ENCODE results near the gene RPL28.
"Not testable (repeated sequence)": the region's sequence is repeated elsewhere in the genome, so short reads cannot be mapped to it uniquely, and the experiment has no call there.

The RPL28 gene

GRCh38 chr19:55419624-55420236 is 34.0 kb downstream of the RPL28 start:
- no peak overlapping the region for H3K27ac Mint-ChIP-seq (ENCODE audit: low read depth)
- peaks cover 4% of the 10 kb centered on the region for H3K27me3 Mint-ChIP-seq
- H3K4me1 Mint-ChIP-seq = peaks cover 11% of the 10 kb centered on the region
- DNase-seq (ENCODE audit: low spot score in 2 of 2) (no peak), ATAC-seq (replicated peaks; ENCODE audit: extremely low read depth, poor library complexity, severe bottlenecking) (no peak)
- no peaks in the 10 kb centered on the region for H3K9me3 Mint-ChIP-seq
- peaks cover 1% of the 10 kb centered on the region for H3K36me3 Mint-ChIP-seq (ENCODE audit: insufficient read depth)
- H3K4me3 Mint-ChIP-seq = no peak overlapping the region

- H3K4me3 Mint-ChIP-seq = peak overlapping the region; percentile 54
Measured at GRCh38 chr19:55421281-55421680, 35.5 kb downstream of the RPL28 start.

DNA sequence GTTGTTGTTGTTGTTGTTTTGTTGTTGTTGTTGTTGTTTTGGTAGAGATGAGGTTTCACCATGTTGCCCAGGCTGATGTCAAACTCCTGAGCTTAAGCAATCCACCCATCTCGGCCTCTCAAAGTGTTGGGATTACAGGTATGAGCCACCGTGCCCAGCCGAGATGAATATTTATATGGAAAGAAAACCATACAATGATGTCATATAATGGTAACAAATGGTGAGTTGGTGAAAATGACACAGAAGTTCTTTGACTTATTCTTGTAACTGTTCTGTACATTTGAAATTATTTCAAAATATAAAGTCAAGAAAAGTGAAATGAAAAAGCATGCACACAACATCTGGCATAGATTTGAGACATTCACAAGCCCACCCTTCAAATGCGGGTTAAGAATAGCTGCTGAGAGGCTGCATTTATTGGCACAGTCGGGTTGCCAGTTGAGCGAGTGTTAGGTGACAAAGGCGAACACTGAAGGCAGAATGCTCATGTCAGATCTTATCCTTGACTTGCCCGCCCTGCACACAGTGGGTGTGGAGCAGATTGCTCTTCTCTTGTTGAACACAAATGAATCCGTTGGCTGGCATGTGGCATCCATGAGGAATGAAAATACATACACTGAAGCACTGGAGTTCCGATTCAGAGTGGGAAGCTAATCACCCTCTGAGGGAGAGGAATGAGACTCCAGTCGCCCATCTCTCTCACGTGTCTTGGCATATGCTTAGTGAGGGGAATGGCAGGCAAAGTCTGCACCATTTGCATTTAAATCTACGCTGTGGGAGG is 37.7 kb downstream of the RPL28 start:
- ATAC-seq (replicated peaks; ENCODE audit: extremely low read depth, poor library complexity, severe bottlenecking) (no peak), DNase-seq (ENCODE audit: low spot score in 2 of 2) (no peak)
- H3K4me3 Mint-ChIP-seq = no peak overlapping the region
- H3K27ac Mint-ChIP-seq (ENCODE audit: low read depth) = no peak overlapping the region
- H3K36me3 Mint-ChIP-seq (ENCODE audit: insufficient read depth) = peaks cover 1% of the 10 kb centered on the region
- peaks cover 18% of the 10 kb centered on the region for H3K27me3 Mint-ChIP-seq
- H3K4me1 Mint-ChIP-seq = peaks cover 7% of the 10 kb centered on the region
- no peaks in the 10 kb centered on the region for H3K9me3 Mint-ChIP-seq

More at GRCh38 chr19:55421281-55421680, 35.5 kb downstream of the RPL28 start:
- peak overlapping the region; percentile 92 for H3K27ac Mint-ChIP-seq (ENCODE audit: low read depth)
- peaks cover 15% of the 10 kb centered on the region for H3K27me3 Mint-ChIP-seq
- peak in 1 of 2 donors; percentile 54 for DNase-seq (ENCODE audit: low spot score in 2 of 2)
- ATAC-seq (replicated peaks; ENCODE audit: extremely low read depth, poor library complexity, severe bottlenecking) = peak; percentile 98
- H3K36me3 Mint-ChIP-seq (ENCODE audit: insufficient read depth); H3K9me3 Mint-ChIP-seq: not testable (repeated sequence)
- H3K4me1 Mint-ChIP-seq = peaks cover 11% of the 10 kb centered on the region

DNA sequence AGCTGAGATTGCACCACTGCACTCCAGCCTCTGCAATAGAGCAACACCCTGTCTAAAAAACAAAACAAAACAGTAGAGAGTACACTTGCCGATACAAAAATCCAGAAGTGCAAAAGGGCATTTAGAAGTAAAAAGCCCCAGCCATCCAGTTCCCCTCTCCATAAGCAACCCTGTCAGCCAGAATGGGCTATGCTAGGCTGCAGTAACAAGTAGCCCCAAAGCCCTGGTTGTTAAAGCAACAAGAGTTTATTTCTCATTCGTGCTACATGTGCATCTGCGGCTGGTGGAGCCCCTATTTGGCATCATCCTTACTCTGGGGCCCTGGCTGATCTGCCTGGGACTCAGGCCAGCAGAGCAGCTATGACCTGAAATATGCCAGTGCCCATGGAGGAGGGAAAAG is 38.8 kb downstream of the RPL28 start:
- H3K27ac Mint-ChIP-seq (ENCODE audit: low read depth) = no peak overlapping the region
- H3K4me1 Mint-ChIP-seq = peaks cover 6% of the 10 kb centered on the region
- no peak overlapping the region for H3K4me3 Mint-ChIP-seq
- DNase-seq (ENCODE audit: low spot score in 2 of 2) = no peak
- ATAC-seq (replicated peaks; ENCODE audit: extremely low read depth, poor library complexity, severe bottlenecking) = no peak
- H3K36me3 Mint-ChIP-seq (ENCODE audit: insufficient read depth) = peaks cover 1% of the 10 kb centered on the region
- no peaks in the 10 kb centered on the region for H3K9me3 Mint-ChIP-seq
- H3K27me3 Mint-ChIP-seq = peaks cover 29% of the 10 kb centered on the region

GRCh38 chr19:55426042-55426441 is 40.3 kb downstream of the RPL28 start:
- peaks cover 1% of the 10 kb centered on the region for H3K36me3 Mint-ChIP-seq (ENCODE audit: insufficient read depth)
- H3K4me3 Mint-ChIP-seq = no peak overlapping the region
- peaks cover 45% of the 10 kb centered on the region for H3K27me3 Mint-ChIP-seq
- ATAC-seq (replicated peaks; ENCODE audit: extremely low read depth, poor library complexity, severe bottlenecking) = no peak
- no peak overlapping the region for H3K27ac Mint-ChIP-seq (ENCODE audit: low read depth)
- H3K4me1 Mint-ChIP-seq = peaks cover 6% of the 10 kb centered on the region
- H3K9me3 Mint-ChIP-seq = no peaks in the 10 kb centered on the region
- no peak for DNase-seq (ENCODE audit: low spot score in 2 of 2)

GRCh38 chr19:55431183-55431582 is 45.5 kb downstream of the RPL28 start:
- Mint-ChIP-seq H3K4me3 (no peak overlapping the region), H3K27me3 (peaks cover 47% of the 10 kb centered on the region), H3K4me1 (no peaks in the 10 kb centered on the region), H3K9me3 (no peaks in the 10 kb centered on the region), H3K36me3 (ENCODE audit: insufficient read depth) (no peaks in the 10 kb centered on the region), H3K27ac (ENCODE audit: low read depth) (no peak overlapping the region)
- ATAC-seq (replicated peaks; ENCODE audit: extremely low read depth, poor library complexity, severe bottlenecking) (no peak), DNase-seq (ENCODE audit: low spot score in 2 of 2) (no peak)

- H3K4me1 Mint-ChIP-seq = no peaks in the 10 kb centered on the region
- ATAC-seq (replicated peaks; ENCODE audit: extremely low read depth, poor library complexity, severe bottlenecking) = no peak
Measured at GRCh38 chr19:55432241-55432959, 46.7 kb downstream of the RPL28 start.

DNA sequence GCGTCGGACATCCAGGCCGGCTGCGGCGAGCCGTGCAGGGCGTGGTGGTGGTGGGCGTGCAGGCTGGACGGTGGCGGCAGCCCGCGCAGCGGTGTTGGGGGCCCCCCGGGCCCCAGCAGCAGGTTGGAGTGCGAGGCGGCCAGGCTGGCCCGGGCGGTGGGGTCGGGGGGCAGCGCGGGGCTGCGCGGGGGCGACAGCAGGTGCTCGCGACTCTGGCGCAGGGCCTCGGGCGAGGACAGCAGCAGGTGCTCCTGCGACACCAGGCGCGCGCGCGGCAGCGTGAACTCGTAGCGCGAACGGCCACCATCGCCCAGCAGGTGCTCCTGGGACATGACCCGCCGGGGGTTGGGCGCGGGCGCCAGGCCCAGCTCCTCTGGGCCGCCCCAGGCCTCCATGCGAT is 47.6 kb downstream of the RPL28 start:
- Mint-ChIP-seq H3K4me3 (no peak overlapping the region), H3K9me3 (no peaks in the 10 kb centered on the region), H3K27ac (ENCODE audit: low read depth) (no peak overlapping the region), H3K27me3 (peaks cover 57% of the 10 kb centered on the region), H3K36me3 (ENCODE audit: insufficient read depth) (no peaks in the 10 kb centered on the region), H3K4me1 (no peaks in the 10 kb centered on the region)
- ATAC-seq (replicated peaks; ENCODE audit: extremely low read depth, poor library complexity, severe bottlenecking) = no peak
- DNase-seq (ENCODE audit: low spot score in 2 of 2) = no peak

More at GRCh38 chr19:55432241-55432959, 46.7 kb downstream of the RPL28 start:
- Mint-ChIP-seq H3K27ac (ENCODE audit: low read depth) (no peak overlapping the region), H3K36me3 (ENCODE audit: insufficient read depth) (no peaks in the 10 kb centered on the region), H3K27me3 (peaks cover 57% of the 10 kb centered on the region), H3K4me3 (no peak overlapping the region), H3K9me3 (no peaks in the 10 kb centered on the region)
- DNase-seq (ENCODE audit: low spot score in 2 of 2) = no peak

DNA sequence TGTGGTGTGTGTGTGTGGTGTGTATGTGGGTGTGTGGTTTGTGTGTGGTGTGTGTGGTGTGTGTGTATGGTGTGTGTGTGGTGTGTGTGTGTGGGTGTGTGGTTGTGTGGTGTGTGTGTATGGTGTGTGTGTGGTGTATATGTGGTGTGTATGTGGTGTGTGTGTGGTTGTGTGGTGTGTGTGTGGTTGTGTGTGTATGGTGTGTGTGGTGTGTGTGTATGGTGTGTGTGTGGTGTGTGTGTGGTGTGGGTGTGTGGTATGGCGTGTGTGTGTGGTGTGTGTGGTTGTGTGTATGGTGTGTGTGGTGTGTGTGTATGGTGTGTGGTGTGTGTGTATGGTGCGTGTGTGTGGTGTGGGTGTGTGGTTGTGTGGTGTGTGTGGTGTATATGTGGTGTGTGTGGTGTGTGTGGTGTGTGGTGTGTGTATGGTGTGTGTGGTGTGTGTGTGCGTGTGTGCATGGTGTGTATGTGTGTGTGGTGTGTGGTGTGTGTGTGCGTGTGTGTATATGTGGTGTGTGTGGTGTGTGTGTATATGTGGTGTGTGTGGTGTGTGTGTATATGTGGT is 48.7 kb downstream of the RPL28 start:
- no peak overlapping the region for H3K27ac Mint-ChIP-seq (ENCODE audit: low read depth)
- peaks cover 3% of the 10 kb centered on the region for H3K36me3 Mint-ChIP-seq (ENCODE audit: insufficient read depth)
- H3K4me3 Mint-ChIP-seq = no peak overlapping the region
- peaks cover 6% of the 10 kb centered on the region for H3K4me1 Mint-ChIP-seq
- ATAC-seq (replicated peaks; ENCODE audit: extremely low read depth, poor library complexity, severe bottlenecking) (no peak), DNase-seq (ENCODE audit: low spot score in 2 of 2) (no peak)
- H3K9me3 Mint-ChIP-seq = no peaks in the 10 kb centered on the region
- peaks cover 57% of the 10 kb centered on the region for H3K27me3 Mint-ChIP-seq

- ATAC-seq (replicated peaks; ENCODE audit: extremely low read depth, poor library complexity, severe bottlenecking) (no peak), DNase-seq (ENCODE audit: low spot score in 2 of 2) (no peak)
- Mint-ChIP-seq H3K27me3 (peaks cover 57% of the 10 kb centered on the region), H3K4me1 (peaks cover 9% of the 10 kb centered on the region), H3K27ac (ENCODE audit: low read depth) (no peak overlapping the region), H3K9me3 (no peaks in the 10 kb centered on the region), H3K4me3 (no peak overlapping the region), H3K36me3 (ENCODE audit: insufficient read depth) (peaks cover 3% of the 10 kb centered on the region)
Measured at GRCh38 chr19:55435020-55435419, 49.3 kb downstream of the RPL28 start.

DNA sequence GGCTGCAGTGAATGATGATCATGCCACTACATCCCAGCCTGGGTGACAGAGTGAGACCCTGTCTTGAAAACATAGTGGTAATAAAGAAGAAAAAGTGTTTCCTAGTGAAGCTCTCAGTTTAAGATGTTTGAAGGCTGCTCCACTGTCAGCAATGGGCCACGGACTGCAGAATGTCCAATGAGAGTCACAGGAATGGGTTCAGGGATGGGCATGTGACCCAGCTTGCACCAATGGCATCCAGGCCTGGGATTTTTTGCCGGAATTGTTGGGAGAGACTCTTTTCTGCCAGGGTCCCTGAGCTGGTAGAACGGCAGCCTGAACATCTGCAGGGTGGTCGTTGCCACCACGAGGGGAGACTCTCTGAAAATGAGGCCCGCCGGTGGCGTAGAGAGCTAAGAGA is 51.1 kb downstream of the RPL28 start:
- no peak for DNase-seq (ENCODE audit: low spot score in 2 of 2)
- H3K27ac Mint-ChIP-seq (ENCODE audit: low read depth) = no peak overlapping the region
- no peak for ATAC-seq (replicated peaks; ENCODE audit: extremely low read depth, poor library complexity, severe bottlenecking)
- no peaks in the 10 kb centered on the region for H3K9me3 Mint-ChIP-seq
- H3K4me1 Mint-ChIP-seq = peaks cover 21% of the 10 kb centered on the region
- H3K4me3 Mint-ChIP-seq = no peak overlapping the region
- H3K36me3 Mint-ChIP-seq (ENCODE audit: insufficient read depth) = peaks cover 3% of the 10 kb centered on the region
- peaks cover 57% of the 10 kb centered on the region for H3K27me3 Mint-ChIP-seq

GRCh38 chr19:55437410-55437809 is 51.7 kb downstream of the RPL28 start:
- DNase-seq (ENCODE audit: low spot score in 2 of 2) (no peak), ATAC-seq (replicated peaks; ENCODE audit: extremely low read depth, poor library complexity, severe bottlenecking) (no peak)
- H3K27me3 Mint-ChIP-seq = peaks cover 53% of the 10 kb centered on the region
- no peaks in the 10 kb centered on the region for H3K9me3 Mint-ChIP-seq
- no peak overlapping the region for H3K27ac Mint-ChIP-seq (ENCODE audit: low read depth)
- peaks cover 3% of the 10 kb centered on the region for H3K36me3 Mint-ChIP-seq (ENCODE audit: insufficient read depth)
- H3K4me1 Mint-ChIP-seq = peaks cover 21% of the 10 kb centered on the region
- H3K4me3 Mint-ChIP-seq = no peak overlapping the region

All from central memory CD8-positive, alpha-beta T cell (primary cell).